PC-3 (cell line): ENCODE measurements around the gene SPATA16. TPM values are rescaled to one million over a fixed set of nuclear protein-coding genes. Genes with fewer than 3 reads are reported as not detected.

Experiments
- ATAC-seq: fragments of 200-7000 bp; cut with Tn5 transposase; 2 replicates; pipeline ENCODE4 v1.9.1; 2020; ENCODE audit warnings: mild to moderate bottlenecking, moderate library complexity
- BruUV-seq: library from RNA; stranded (reverse); fragments of 400-500 nt; replicated peaks from 2 replicates; lab custom pipeline; 2021; lab: Mats Ljungman, UMichigan
- CTCF ChIA-PET: fragments of 300-600 bp; sonication (Branson Sonifier 250); formaldehyde crosslinking; loops from one replicate; lab custom pipeline; 2022; ENCODE audit warnings: antibody characterized with exemption; lab: Charles Lee
- POLR2A ChIA-PET: fragments of 300-600 bp; sonication (Branson Sonifier 250); formaldehyde crosslinking; loops from one replicate; lab custom pipeline; 2022; ENCODE audit warnings: antibody characterized with exemption; ENCODE audit not compliant: unreplicated experiment; lab: Charles Lee
- DNase-seq: peaks from one replicate; pipeline ENCODE4 v3.0.0-alpha.2; 2015
- H2AFZ ChIP-seq: fragments of 300-600 bp; sonication (generic); 2 replicates; pipeline ENCODE4 v1.6.0; 2016; ENCODE audit warnings: antibody characterized with exemption, low read length
- H3F3A ChIP-seq: fragments of 300-600 bp; sonication (generic); one replicate; pipeline ENCODE4 v1.6.0; 2017; ENCODE audit warnings: antibody characterized with exemption, low read length, control low read depth, mild to moderate bottlenecking; ENCODE audit not compliant: unreplicated experiment
- H3K27ac ChIP-seq: fragments of 300-600 bp; sonication (generic); 2 replicates; pipeline ENCODE4 v1.5.1; 2016; ENCODE audit warnings: mild to moderate bottlenecking, low read length
- H3K27me3 ChIP-seq: fragments of 300-600 bp; sonication (generic); 2 replicates; pipeline ENCODE4 v1.6.1; 2016; ENCODE audit warnings: low read length, mixed read lengths
- H3K36me3 ChIP-seq: fragments of 300-600 bp; sonication (generic); 2 replicates; pipeline ENCODE4 v1.6.1; 2016; ENCODE audit warnings: low read depth, mixed run types, low read length, mixed read lengths
- H3K4me1 ChIP-seq: fragments of 300-600 bp; sonication (generic); 2 replicates; pipeline ENCODE4 v1.5.1; 2016; ENCODE audit warnings: low read length; ENCODE audit not compliant: insufficient read depth
- H3K4me2 ChIP-seq: fragments of 300-600 bp; sonication (generic); 2 replicates; pipeline ENCODE4 v1.6.0; 2016; ENCODE audit warnings: low read length
- H3K4me3 ChIP-seq: fragments of 300-600 bp; sonication (generic); 2 replicates; pipeline ENCODE4 v1.5.1; 2016; ENCODE audit warnings: mild to moderate bottlenecking, low read length, mixed read lengths
- H3K79me2 ChIP-seq: fragments of 300-600 bp; sonication (generic); 2 replicates; pipeline ENCODE4 v1.6.1; 2017; ENCODE audit warnings: low read length, mixed read lengths
- H3K9ac ChIP-seq: fragments of 300-600 bp; sonication (generic); 2 replicates; pipeline ENCODE4 v1.6.0; 2016; ENCODE audit warnings: mild to moderate bottlenecking, low read length
- H3K9me2 ChIP-seq: fragments of 300-600 bp; sonication (generic); replicated peaks from 2 replicates; pipeline ENCODE4 v1.6.1; 2016; ENCODE audit warnings: mixed run types, low read length, mixed read lengths
- H3K9me3 ChIP-seq: fragments of 300-600 bp; sonication (generic); 2 replicates; pipeline ENCODE4 v1.6.1; 2016; ENCODE audit warnings: low read length, mixed read lengths
- H4K20me1 ChIP-seq: fragments of 300-600 bp; sonication (generic); 2 replicates; pipeline ENCODE4 v1.6.1; 2016; ENCODE audit warnings: low read length, mixed read lengths
- EZH2 ChIP-seq: fragments of 300-600 bp; sonication (generic); IDR thresholded peaks from one replicate; pipeline ENCODE4 v1.6.1; 2017; ENCODE audit warnings: antibody characterized with exemption, mild to moderate bottlenecking, low read length; ENCODE audit not compliant: unreplicated experiment
- EZH2phosphoT487 ChIP-seq: fragments of 300-600 bp; sonication (generic); IDR thresholded peaks from 2 replicates; pipeline ENCODE4 v1.6.1; 2018; ENCODE audit warnings: mild to moderate bottlenecking, antibody characterized with exemption, low read length, borderline replicate concordance
- intact Hi-C: fragments of 100-400 bp; cut with micrococcal nuclease; formaldehyde crosslinking; loops from 2 replicates; pipeline ENCODE4 v1.9.0; 2023
- total RNA-seq: library from RNA; depleted of rRNA; stranded (reverse); fragments of >200 nt; gene quantifications from 2 replicates; pipeline ENCODE4 v1.2.3, GENCODE V29; 2014
- TF ChIP-seq, protein P1 (sequence below): fragments of 300-600 bp; sonication (generic); conservative IDR thresholded peaks from 2 replicates; pipeline ENCODE4 v1.5.1; 2017; ENCODE audit warnings: antibody characterized with exemption, low read depth, mild to moderate bottlenecking, low read length

The SPATA16 gene
- total RNA-seq, 1 experiment from 2014 or later: not detected

DNA sequence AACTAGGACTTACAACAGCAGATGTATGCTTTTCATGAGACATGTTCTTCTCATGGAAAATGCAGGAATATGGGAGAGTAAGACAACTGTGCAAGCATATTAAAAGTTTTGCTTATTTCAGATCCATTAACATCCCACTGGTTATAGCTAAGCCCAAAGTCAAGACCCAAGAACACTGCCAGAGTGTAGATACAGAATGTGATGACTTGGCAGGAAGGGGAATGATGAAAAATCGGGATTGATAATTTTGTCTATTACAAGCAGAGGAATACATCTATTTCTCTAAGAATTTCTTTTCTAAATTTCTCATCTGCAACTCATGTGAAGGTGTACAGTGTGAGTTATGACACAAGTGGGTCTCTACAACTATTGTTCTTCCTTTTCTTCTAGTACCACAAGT lies 76.4 kb downstream of the SPATA16 start:
- Histone ChIP-seq H3K9me3 (no peaks in the 10 kb centered on the region), H3K27ac (no peak overlapping the region), H2AFZ (no peak overlapping the region), H3K4me1 (no peaks in the 10 kb centered on the region), H4K20me1 (no peaks in the 10 kb centered on the region), H3K27me3 (peaks cover 27% of the 10 kb centered on the region; the same call in 1 of the 2 replicates), H3K36me3 (no peaks in the 10 kb centered on the region), H3K4me2 (no peak overlapping the region), H3K9me2 (no peaks in the 10 kb centered on the region), H3K9ac (no peak overlapping the region), H3K4me3 (no peak overlapping the region), H3F3A (no peaks in the 10 kb centered on the region), H3K79me2 (no peaks in the 10 kb centered on the region)
- intact Hi-C loops: no loop called here
- BruUV-seq: no TSS peak
- ChIA-PET POLR2A (no interaction called here), CTCF (no interaction called here)
- ATAC-seq (no peak), DNase-seq (no peak)
- no peak for TF ChIP-seq EZH2
- TF ChIP-seq, protein P1, sequence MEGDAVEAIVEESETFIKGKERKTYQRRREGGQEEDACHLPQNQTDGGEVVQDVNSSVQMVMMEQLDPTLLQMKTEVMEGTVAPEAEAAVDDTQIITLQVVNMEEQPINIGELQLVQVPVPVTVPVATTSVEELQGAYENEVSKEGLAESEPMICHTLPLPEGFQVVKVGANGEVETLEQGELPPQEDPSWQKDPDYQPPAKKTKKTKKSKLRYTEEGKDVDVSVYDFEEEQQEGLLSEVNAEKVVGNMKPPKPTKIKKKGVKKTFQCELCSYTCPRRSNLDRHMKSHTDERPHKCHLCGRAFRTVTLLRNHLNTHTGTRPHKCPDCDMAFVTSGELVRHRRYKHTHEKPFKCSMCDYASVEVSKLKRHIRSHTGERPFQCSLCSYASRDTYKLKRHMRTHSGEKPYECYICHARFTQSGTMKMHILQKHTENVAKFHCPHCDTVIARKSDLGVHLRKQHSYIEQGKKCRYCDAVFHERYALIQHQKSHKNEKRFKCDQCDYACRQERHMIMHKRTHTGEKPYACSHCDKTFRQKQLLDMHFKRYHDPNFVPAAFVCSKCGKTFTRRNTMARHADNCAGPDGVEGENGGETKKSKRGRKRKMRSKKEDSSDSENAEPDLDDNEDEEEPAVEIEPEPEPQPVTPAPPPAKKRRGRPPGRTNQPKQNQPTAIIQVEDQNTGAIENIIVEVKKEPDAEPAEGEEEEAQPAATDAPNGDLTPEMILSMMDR: no peak
- no peak for TF ChIP-seq EZH2phosphoT487

DNA sequence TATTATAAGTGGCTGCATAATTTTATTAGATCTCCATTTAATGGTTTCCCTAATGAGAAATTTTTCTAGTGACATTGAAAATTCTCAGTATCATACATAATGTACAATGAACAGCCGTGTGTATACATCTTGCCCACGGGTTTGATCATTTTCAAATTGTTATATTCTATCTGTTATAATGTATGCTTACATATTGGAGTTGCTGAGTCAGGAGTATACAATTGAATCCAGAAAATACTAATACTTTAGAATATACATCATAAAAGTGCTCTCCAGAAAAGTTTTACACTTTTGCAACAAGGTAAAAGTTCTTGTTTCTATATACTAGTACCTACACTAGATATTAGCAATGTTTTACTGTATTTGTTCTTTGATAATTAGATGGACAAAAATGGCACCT lies 82.8 kb downstream of the SPATA16 start:
- ATAC-seq: no peak
- H3K4me2 ChIP-seq: no peak overlapping the region
- H3K36me3 ChIP-seq: no peaks in the 10 kb centered on the region
- intact Hi-C loops: no loop called here
- H3K4me1 ChIP-seq: no peaks in the 10 kb centered on the region
- ChIA-PET CTCF (no interaction called here), POLR2A (no interaction called here)
- TF ChIP-seq, protein P1: no peak
- TF ChIP-seq EZH2 (no peak), EZH2phosphoT487 (no peak)
- H3K9me2 ChIP-seq: no peaks in the 10 kb centered on the region
- H3K79me2 ChIP-seq: no peaks in the 10 kb centered on the region
- H3K27me3 ChIP-seq: 0 out of 2 replicates have a peak, but pooled peaks cover 8% of the 10 kb centered on the region
- no peak overlapping the region for H2AFZ ChIP-seq
- H4K20me1 ChIP-seq: no peaks in the 10 kb centered on the region
- no peaks in the 10 kb centered on the region for H3K9me3 ChIP-seq
- H3F3A ChIP-seq: no peaks in the 10 kb centered on the region
- no peak overlapping the region for H3K27ac ChIP-seq
- H3K9ac ChIP-seq: no peak overlapping the region
- no peak overlapping the region for H3K4me3 ChIP-seq
- no TSS peak for BruUV-seq
- no peak for DNase-seq

DNA sequence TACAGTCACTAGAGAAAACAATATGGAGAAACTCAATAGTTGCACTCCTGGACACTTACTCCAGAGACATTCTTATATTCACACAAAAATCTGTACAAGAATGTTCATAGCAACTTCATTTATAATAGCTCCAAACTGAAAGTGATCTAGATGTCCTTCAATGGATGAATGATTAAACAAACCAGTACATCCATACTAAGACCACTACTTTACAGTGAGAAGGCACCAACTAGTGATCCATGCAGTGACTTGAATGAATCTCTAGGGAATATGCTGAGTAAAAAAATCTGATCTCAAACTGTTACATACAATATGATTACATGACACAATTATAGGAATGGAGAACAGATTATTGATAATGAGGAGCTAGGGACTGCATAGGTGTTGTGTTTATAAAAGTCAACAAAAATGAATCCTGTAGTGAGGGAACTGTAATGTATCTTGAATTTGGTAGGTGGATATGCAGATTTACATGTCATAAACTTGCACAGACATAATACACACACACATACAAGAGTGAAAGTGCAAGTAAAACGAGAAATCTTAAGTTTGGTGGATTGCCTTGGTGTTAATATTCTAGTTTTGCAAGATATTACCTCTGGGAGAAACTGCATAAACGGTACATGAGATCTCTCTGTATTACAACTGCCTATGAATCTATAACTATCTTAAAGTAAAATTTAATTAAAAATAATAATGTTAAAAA lies 85.7 kb downstream of the SPATA16 start:
- Histone ChIP-seq H3K27ac (no peak overlapping the region), H3K4me3 (no peak overlapping the region), H3K9me3 (no peaks in the 10 kb centered on the region), H3K9ac (no peak overlapping the region), H3K4me2 (no peak overlapping the region), H3K36me3 (no peaks in the 10 kb centered on the region), H3K79me2 (no peaks in the 10 kb centered on the region), H3K27me3 (peaks cover 4% of the 10 kb centered on the region; the same call in 1 of the 2 replicates), H3K4me1 (no peaks in the 10 kb centered on the region), H3K9me2 (no peaks in the 10 kb centered on the region), H2AFZ (no peak overlapping the region), H3F3A (no peaks in the 10 kb centered on the region), H4K20me1 (no peaks in the 10 kb centered on the region)
- TF ChIP-seq, protein P1: no peak
- TF ChIP-seq EZH2phosphoT487: no peak
- no peak for TF ChIP-seq EZH2
- no TSS peak for BruUV-seq
- ChIA-PET POLR2A (no interaction called here), CTCF (no interaction called here)
- ATAC-seq (no peak), DNase-seq (no peak)
- intact Hi-C loops: no loop called here
